Ovary (tissue), 9 donors: ENCODE measurements around the gene CYP46A1. TPM values are rescaled to one million over a fixed set of nuclear protein-coding genes. Genes with fewer than 3 reads are reported as not detected.

ENCODE experiments used
- DNase-seq, 5 donors: peaks; one replicate each; pipeline ENCODE4 v3.0.0-alpha.2; 2019 to 2020
- H3K27ac ChIP-seq, 2 donors: fragments of 200-600 bp; one replicate each; pipeline versions ENCODE4 v1.5.1 to v1.8.0; 2019 to 2022
- H3K27me3 ChIP-seq: fragments of 200-600 bp; one replicate; pipeline ENCODE4 v1.8.0; 2022
- H3K36me3 ChIP-seq: fragments of 200-600 bp; sonication (generic); one replicate; pipeline ENCODE4 v1.5.1; 2019
- H3K4me1 ChIP-seq: one replicate; pipeline ENCODE4 v1.8.1; 2013; ENCODE audit warnings: mild to moderate bottlenecking, moderate library complexity; ENCODE audit not compliant: insufficient read depth
- H3K4me3 ChIP-seq: fragments of 200-600 bp; sonication (generic); one replicate; pipeline ENCODE4 v1.5.1; 2017
- H3K9me3 ChIP-seq, 2 donors: fragments of 200-600 bp in 1 of 2; sonication (generic) in 1 of 2; one replicate each; pipeline versions ENCODE4 v1.5.1 to v1.8.1; 2013 to 2019; ENCODE audit warnings: mild to moderate bottlenecking in 1 of 2, moderate library complexity in 1 of 2
- EP300 ChIP-seq: sonication (generic); formaldehyde crosslinking; IDR thresholded peaks from one replicate; pipeline ENCODE4 v1.6.1; 2017; ENCODE audit warnings: antibody characterized with exemption
- POLR2A ChIP-seq: fragments of 450-650 bp; IDR thresholded peaks from one replicate; pipeline ENCODE4 v1.6.1; 2017; ENCODE audit warnings: antibody characterized with exemption, mild to moderate bottlenecking, moderate library complexity
- WGBS, 3 donors: extraction: QIAGEN DNeasy Blood & Tissue Kit in 1 of 3; methylation state at CpG; one replicate each; pipeline versions ENCODE4 v1.1.5 to v1.1.7; 2013 to 2017; 5-methylcytosine and 5-hydroxymethylcytosine counted together
- intact Hi-C, 4 donors: fragments of 100-400 bp; cut with DNase I; formaldehyde crosslinking; loops; one replicate each; pipeline versions ENCODE4 v1.11.0 to v1.15.1; 2022 to 2023
- polyA plus RNA-seq, 2 donors: library from polyadenylated mRNA; stranded (reverse); fragments of 200-250 nt in 1 of 2; fragments of 350-450 nt in 1 of 2; fragmentation: Illumina TruSeq in 1 of 2; extraction: RNeasy Lipid Tissue Mini Kit (QIAGEN cat#74804) in 1 of 2; gene quantifications; one replicate each; pipeline ENCODE4 v1.2.3, GENCODE V29; 2013 to 2014
- total RNA-seq, 7 donors: library from RNA; depleted of rRNA in 2 of 7; stranded (reverse); fragments of >200 nt in 2 of 7; fragmentation: NEBNext Ultra II Directional in 3 of 7; extraction: Animal tissue kit (Norgen Biotek cat#: 25700) in 3 of 7; gene quantifications; one replicate each; pipeline versions ENCODE4 v1.1.0 to v1.2.4, GENCODE V29; 2016 to 2023
- TF ChIP-seq, protein P1 (sequence below), 3 donors: fragments of 450-650 bp in 2 of 3; fragments of 200-600 bp in 1 of 3; IDR thresholded peaks; one replicate each; pipeline versions ENCODE4 v1.5.1 to v1.8.0; 2016 to 2022; ENCODE audit warnings: antibody characterized with exemption in 3 of 3, mild to moderate bottlenecking in 1 of 3
- donor health status: DM: no; HTN: no; CAD: no; lungs with moderate emphysema.
- donor health status: DM: no; HTN: no; CAD: no.
- donor health status: Bipolar disorder and iron deficiency.
- donor health status: DM: yes; HTN: yes; CAD: no.
- donor health status: DM: no; HTN: no; CAD: no.
- donor health status: DM: yes; HTN: yes; CAD: no.

The CYP46A1 gene
- total and polyA plus RNA-seq, 9 donors = 0.48 to 4.9 (median 1.7) TPM

DNA sequence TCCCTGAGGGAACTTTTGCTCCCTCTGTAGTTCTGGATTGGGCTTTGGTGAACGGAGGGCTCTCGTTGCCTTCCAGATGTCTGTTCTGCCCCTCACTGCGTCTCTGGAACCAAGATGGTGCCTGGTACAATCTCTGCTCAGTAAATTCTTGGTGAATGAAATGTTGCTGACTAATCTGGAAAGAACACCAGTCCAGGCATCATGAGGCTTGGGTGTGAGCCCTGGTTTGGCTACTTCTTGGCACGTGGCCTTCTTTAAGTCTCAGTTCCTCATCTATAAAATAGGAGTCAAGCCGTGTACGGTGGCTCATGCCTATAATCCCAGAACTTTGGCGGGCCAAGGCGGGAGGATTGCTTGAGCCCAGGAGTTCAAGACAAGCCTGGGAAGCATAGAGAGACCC is 34.9 kb upstream of the CYP46A1 start:
- Histone ChIP-seq H3K4me3 (no peak overlapping the region), H3K36me3 (no peaks in the 10 kb centered on the region), H3K4me1 (peaks cover 9% of the 10 kb centered on the region), H3K27me3 (no peaks in the 10 kb centered on the region), H3K27ac (no peak overlapping the region), H3K9me3 (no peaks in the 10 kb centered on the region)
- no peak for DNase-seq
- intact Hi-C loops = no loop called here
- TF ChIP-seq POLR2A (no peak), EP300 (no peak)
- TF ChIP-seq, protein P1, sequence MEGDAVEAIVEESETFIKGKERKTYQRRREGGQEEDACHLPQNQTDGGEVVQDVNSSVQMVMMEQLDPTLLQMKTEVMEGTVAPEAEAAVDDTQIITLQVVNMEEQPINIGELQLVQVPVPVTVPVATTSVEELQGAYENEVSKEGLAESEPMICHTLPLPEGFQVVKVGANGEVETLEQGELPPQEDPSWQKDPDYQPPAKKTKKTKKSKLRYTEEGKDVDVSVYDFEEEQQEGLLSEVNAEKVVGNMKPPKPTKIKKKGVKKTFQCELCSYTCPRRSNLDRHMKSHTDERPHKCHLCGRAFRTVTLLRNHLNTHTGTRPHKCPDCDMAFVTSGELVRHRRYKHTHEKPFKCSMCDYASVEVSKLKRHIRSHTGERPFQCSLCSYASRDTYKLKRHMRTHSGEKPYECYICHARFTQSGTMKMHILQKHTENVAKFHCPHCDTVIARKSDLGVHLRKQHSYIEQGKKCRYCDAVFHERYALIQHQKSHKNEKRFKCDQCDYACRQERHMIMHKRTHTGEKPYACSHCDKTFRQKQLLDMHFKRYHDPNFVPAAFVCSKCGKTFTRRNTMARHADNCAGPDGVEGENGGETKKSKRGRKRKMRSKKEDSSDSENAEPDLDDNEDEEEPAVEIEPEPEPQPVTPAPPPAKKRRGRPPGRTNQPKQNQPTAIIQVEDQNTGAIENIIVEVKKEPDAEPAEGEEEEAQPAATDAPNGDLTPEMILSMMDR (IDR thresholded peaks at IDR 0.05) = no peak
- 81 to 84% (median 84%) methylated on average over 8 of the region's 8 CpGs for WGBS, 3 donors

DNA sequence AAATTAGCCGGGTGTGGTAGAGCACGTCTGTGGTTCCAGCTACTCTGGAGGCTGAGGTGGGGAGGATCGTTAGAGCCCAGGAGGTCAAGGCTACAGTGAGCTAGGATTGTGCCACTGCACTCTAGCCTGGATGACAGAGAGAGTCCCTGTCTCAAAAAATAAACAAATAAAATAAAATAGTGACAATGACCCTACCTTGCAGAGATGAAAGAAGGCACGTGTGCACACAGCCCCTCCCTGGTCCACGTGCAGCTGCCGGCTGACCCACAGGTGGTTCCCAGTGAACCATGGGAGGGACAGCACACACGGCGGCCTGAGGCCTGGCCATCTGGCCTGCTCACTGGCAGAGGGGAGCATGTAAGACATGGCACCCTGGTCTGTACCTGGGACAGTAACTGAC is 34.5 kb upstream of the CYP46A1 start:
- peaks cover 11% of the 10 kb centered on the region for H3K4me1 ChIP-seq
- DNase-seq = no peak
- no peaks in the 10 kb centered on the region for H3K36me3 ChIP-seq
- H3K9me3 ChIP-seq = no peaks in the 10 kb centered on the region
- intact Hi-C loops = no loop called here
- WGBS, 3 donors = 73 to 75% (median 73%) methylated on average over 8 of the region's 8 CpGs
- H3K4me3 ChIP-seq = no peak overlapping the region
- H3K27me3 ChIP-seq = no peaks in the 10 kb centered on the region
- TF ChIP-seq, protein P1 (IDR thresholded peaks at IDR 0.05) = no peak
- TF ChIP-seq EP300 (no peak), POLR2A (no peak)
- no peak overlapping the region for H3K27ac ChIP-seq

- H3K27ac ChIP-seq = no peak overlapping the region
- H3K36me3 ChIP-seq = no peaks in the 10 kb centered on the region
- no peak for DNase-seq
- TF ChIP-seq, protein P1 (IDR thresholded peaks at IDR 0.05) = no peak
- TF ChIP-seq POLR2A = no peak
- TF ChIP-seq EP300 = no peak
- no peak overlapping the region for H3K4me3 ChIP-seq
- intact Hi-C loops = no loop called here
- no peaks in the 10 kb centered on the region for H3K9me3 ChIP-seq
- no peaks in the 10 kb centered on the region for H3K27me3 ChIP-seq
- 63 to 72% (median 68%) methylated on average over 8 to 9 of the region's 9 CpGs for WGBS, 3 donors
- H3K4me1 ChIP-seq = peaks cover 10% of the 10 kb centered on the region
These were observed 33.9 kb upstream of the CYP46A1 start for GRCh38 chr14:99650189-99650588.

GRCh38 chr14:99651953-99652746 is 31.9 kb upstream of the CYP46A1 start:
- intact Hi-C loops = no loop called here
- H3K27ac ChIP-seq = no peak overlapping the region
- H3K4me3 ChIP-seq = no peak overlapping the region
- peaks cover 4% of the 10 kb centered on the region for H3K4me1 ChIP-seq
- TF ChIP-seq, protein P1 (IDR thresholded peaks at IDR 0.05) = no peak
- no peak for TF ChIP-seq POLR2A
- no peak for TF ChIP-seq EP300
- 93 to 97% (median 95%) methylated on average over 32 of the region's 32 CpGs for WGBS, 3 donors
- H3K36me3 ChIP-seq = no peaks in the 10 kb centered on the region
- no peaks in the 10 kb centered on the region for H3K9me3 ChIP-seq
- DNase-seq = no peak
- no peaks in the 10 kb centered on the region for H3K27me3 ChIP-seq
